Epithelial cell of proximal tubule (primary cell): ENCODE results near the gene RABL2B. TPM values are rescaled to one million over a fixed set of nuclear protein-coding genes. Genes with fewer than 3 reads are reported as not detected.
"Not testable (repeated sequence)": the region's sequence is repeated elsewhere in the genome, so short reads cannot be mapped to it uniquely, and the experiment has no call there.

Source experiments
- DNase-seq: peaks from one replicate; pipeline ENCODE4 v3.0.0-alpha.2; 2011; ENCODE audit warnings: low read depth
- H3K4me3 ChIP-seq: 2 replicates; pipeline ENCODE4 v1.5.1; 2011; ENCODE audit warnings: low read depth, mild to moderate bottlenecking, low read length
- total RNA-seq: library from RNA; depleted of rRNA; stranded (reverse); fragments of >200 nt; gene quantifications from 2 replicates; pipeline ENCODE4 v1.2.3, GENCODE V29; 2015
- TF ChIP-seq, protein P1 (sequence below): conservative IDR thresholded peaks from 2 replicates; pipeline ENCODE4 v1.5.1; 2012; ENCODE audit warnings: low read depth, mild to moderate bottlenecking, low read length

Gene RABL2B
- total RNA-seq, 1 donor from 2014 or later = 14.6 TPM

DNA sequence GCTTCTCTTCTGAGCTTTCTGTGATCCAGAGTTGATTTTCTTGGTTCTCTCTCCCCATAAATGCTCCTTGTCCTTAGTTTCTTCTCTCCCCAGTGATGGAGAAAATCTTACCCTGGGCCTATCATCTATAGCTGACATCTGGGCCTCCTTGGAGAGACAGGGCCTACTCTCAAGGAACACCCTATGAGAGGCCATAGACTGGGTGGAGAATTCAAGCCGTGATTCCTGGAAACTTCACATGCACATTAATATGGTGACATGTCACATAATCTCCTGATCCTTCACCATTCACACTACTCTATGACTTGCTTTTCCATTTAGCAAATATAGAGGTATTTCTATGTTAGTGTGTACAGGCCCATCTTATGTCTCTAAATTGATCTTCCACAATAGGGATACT is 35.9 kb downstream of the RABL2B start:
- H3K4me3 ChIP-seq = not testable (repeated sequence)

DNA sequence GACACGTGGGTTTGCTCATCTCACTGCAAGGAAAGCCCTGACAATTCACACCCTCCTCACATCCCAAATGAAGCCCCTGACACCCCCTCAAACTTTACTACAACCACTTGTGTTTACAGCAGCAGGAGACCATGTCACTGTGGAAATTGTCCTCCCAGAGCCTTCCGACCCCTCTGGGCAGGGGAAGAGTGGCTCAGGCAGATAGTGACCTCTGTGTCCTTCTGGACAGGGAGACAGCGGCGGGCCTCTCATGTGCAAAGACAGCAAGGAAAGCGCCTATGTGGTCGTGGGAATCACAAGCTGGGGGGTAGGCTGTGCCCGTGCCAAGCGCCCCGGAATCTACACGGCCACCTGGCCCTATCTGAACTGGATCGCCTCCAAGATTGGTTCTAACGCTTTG is 39.0 kb downstream of the RABL2B start:
- not testable (repeated sequence) for H3K4me3 ChIP-seq

More for the DNA sequence above, 35.9 kb downstream of the RABL2B start:
- not testable (repeated sequence) for DNase-seq

DNA sequence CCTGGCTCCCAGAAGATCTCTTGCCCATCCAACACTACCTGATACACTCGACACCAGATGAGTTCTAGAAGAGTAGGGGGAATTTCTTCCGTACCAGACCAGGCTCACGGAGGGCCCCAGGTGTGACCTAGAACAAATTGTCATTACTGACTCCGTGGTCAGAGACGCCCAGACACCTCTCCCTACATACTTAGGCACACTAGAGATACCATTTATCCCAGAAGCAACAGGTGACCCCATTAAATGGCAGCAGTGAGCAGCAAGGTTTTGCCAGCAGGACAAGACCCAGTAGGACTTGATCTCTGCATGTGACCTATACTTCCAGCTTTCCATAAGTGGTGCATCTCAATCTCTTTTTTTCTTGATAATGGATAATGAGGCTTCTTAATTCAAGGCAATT is 42.7 kb downstream of the RABL2B start:
- DNase-seq, H3K4me3 ChIP-seq: not testable (repeated sequence)

More for the DNA sequence above, 39.0 kb downstream of the RABL2B start:
- not testable (repeated sequence) for DNase-seq

DNA sequence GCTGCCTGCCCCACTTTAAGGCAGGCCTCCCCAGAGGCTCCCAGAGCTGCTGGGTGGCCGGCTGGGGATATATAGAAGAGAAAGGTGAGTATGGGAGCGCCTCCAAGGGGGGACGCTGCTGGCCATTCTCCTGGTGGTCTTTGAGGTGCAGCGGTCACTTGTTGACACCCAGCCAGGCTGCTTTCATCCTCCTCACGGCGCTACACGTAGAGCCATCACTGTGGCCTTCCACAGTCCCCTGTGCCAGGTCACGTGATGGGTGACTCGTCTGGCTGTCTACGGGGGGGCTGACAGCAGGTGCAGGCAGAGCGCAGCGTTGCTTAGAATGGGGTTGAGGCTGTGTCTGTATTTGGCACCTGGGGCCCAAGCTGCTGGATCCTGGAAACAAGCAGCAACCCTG is 43.5 kb downstream of the RABL2B start:
- TF ChIP-seq, protein P1, sequence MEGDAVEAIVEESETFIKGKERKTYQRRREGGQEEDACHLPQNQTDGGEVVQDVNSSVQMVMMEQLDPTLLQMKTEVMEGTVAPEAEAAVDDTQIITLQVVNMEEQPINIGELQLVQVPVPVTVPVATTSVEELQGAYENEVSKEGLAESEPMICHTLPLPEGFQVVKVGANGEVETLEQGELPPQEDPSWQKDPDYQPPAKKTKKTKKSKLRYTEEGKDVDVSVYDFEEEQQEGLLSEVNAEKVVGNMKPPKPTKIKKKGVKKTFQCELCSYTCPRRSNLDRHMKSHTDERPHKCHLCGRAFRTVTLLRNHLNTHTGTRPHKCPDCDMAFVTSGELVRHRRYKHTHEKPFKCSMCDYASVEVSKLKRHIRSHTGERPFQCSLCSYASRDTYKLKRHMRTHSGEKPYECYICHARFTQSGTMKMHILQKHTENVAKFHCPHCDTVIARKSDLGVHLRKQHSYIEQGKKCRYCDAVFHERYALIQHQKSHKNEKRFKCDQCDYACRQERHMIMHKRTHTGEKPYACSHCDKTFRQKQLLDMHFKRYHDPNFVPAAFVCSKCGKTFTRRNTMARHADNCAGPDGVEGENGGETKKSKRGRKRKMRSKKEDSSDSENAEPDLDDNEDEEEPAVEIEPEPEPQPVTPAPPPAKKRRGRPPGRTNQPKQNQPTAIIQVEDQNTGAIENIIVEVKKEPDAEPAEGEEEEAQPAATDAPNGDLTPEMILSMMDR = no peak
- no peak overlapping the region for H3K4me3 ChIP-seq
- DNase-seq = no peak

DNA sequence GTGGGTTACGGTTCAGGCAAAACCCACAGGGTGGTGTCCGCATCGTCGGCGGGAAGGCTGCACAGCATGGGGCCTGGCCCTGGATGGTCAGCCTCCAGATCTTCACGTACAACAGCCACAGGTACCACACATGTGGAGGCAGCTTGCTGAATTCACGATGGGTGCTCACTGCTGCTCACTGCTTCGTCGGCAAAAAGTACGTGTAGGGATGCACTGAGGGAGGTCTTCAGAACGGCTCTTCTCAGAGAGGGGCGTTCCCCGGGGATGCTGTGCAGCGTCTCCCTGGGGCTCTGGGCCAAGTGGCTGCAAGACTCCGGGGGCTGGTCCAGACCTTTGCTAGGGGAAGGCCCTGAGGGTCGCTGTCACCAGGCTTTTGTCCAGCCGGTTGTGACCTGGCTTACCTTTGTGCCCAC is 44.2 kb downstream of the RABL2B start:
- TF ChIP-seq, protein P1 = no peak
- H3K4me3 ChIP-seq = no peak overlapping the region
- DNase-seq = no peak

DNA sequence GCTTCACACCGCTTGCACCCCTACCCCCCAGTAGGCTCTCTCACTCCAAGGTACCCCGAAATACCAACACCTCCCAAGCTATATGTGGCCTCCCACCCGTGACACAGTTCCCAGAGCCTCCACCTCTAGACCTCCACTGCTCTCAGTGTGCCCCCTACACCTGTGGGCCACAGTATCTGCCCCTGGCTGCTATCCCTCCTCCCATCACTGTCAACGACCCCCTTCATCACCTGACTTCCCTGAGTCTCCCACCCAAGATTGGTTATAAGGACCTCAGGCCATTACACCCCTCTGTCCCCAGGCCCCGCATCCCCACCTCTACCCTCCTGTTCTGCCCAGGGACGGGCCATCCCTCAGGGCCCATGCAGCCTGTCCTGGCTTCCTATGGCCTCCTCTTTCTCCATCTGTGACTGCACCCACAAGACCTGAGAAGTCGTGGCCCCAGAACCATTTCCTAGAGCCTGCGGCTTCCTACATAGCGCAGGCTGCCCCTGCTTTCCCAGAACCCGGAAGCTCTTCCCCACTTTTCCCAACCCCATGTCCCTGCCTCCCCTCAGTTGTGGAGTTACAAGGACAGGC is 44.7 kb downstream of the RABL2B start:
- TF ChIP-seq, protein P1 = no peak
- DNase-seq = no peak
- H3K4me3 ChIP-seq = no peak overlapping the region

DNA sequence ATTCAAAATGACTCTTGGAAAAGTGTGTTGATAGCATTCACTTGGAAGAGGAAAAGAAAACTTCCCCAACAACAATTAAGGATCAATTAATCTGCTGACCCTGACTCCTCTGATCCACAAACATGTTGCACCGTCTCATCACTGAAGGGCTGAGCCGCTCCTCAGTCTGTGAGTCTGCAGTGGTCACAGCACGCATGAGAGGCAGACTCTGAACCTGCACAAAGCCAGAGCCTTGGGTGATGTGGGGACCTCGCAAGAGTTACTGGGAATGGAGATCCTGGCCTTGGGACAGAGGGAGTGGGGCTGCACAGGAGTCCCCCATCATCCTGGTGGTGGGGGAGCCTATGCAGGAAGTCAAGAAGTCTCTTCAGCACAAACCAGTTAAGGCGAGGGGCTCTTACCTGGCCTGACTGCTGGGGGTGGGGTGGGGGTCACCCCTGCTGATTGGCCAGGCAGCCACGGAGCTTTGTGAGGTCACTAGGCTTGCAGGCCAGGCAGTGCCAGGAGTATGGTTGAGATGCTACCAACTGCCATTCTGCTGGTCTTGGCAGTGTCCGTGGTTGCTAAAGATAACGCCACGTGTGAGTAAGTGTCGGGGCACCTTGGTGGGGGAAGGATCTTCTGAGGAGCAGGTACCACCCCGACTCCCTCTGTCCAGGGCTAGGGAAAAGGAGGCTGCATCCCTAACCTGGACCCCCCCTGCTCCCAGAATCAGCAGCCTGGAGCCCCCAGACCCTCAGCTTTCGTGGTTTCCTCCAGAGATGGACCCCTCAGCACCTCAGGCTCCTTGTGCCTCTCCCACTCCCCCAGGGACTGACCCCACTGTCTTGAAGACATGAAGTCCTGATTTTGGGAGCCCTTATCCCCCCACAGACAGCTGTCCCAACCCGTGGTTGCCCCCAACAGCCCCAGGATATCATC is 45.4 kb downstream of the RABL2B start, which contains the start of gene ACR:
ACR (plus strand) TSS at position 477 of the 921 bp plus-strand sequence; CDS start at position 509, 32 bp downstream.
- H3K4me3 ChIP-seq = no peak within 1 kb of the TSS
- TF ChIP-seq, protein P1 = no peak
- DNase-seq = no peak

DNA sequence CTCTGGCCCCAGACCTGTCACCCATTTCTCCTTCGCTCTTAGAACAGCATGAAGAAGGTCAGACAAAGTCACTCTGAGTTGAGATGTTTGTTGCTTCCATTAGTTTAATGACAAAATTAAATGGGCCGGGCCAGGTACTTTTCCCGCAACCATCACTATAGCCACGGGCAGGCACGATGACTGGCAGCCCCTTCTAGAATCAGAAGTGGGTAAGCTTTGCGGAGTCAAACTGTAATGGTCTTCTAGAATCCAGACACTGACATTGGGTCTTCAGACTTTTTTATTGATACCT is 47.8 kb downstream of the RABL2B start:
- no peak overlapping the region for H3K4me3 ChIP-seq

More for the DNA sequence above, 47.8 kb downstream of the RABL2B start:
- DNase-seq = no peak
- TF ChIP-seq, protein P1 = no peak
